ENCODE measurements around the gene DMBT1. TPM values are rescaled to one million over a fixed set of nuclear protein-coding genes. Genes with fewer than 3 reads are reported as not detected.

Gene DMBT1
- total and polyA plus RNA-seq, 2 of the 4 experiments (the other 2 are of a cell fraction): under 0.01 TPM; not detected in 1

GRCh38 chr10:122557516-122557915 is 3.0 kb upstream of the DMBT1 start:
- dilution Hi-C loops (cut with HindIII; ENCODE audit: low sequenced_read_pairs, unreplicated experiment) (no loop called here), intact Hi-C loops (cut with micrococcal nuclease) (no loop called here), in situ Hi-C loops (cut with MboI; ENCODE audit: low sequenced_read_pairs) (no loop called here)
- H4K8ac ChIP-seq (ENCODE audit: low read depth in 2 of 2, low read length in 2 of 2): no peak overlapping the region
- no peaks in the 10 kb centered on the region for H3K79me1 ChIP-seq (ENCODE audit: low read depth in 1 of 2, low read length in 2 of 2)
- no TSS peak for BruUV-seq (replicated peaks)
- no peaks in the 10 kb centered on the region for H4K20me1 ChIP-seq (ENCODE audit: insufficient read depth, low read length)
- no peak overlapping the region for H2BK120ac ChIP-seq (ENCODE audit: low read depth, low read length)
- no peak overlapping the region for H3K14ac ChIP-seq (replicated peaks; ENCODE audit: low read depth, low read length)
- no CpG with 5 or more reads among the region's 9 CpGs for WGBS, 2 experiments (ENCODE audit: extremely low coverage in 2 of 2, insufficient read length in 1 of 2)
- H3K4me1 ChIP-seq (ENCODE audit: control insufficient read depth, insufficient read depth, low read length): no peaks in the 10 kb centered on the region
- H3K9me3 ChIP-seq (ENCODE audit: control insufficient read depth, insufficient read depth, low read length): no peaks in the 10 kb centered on the region
- no peak overlapping the region for H2AFZ ChIP-seq (replicated peaks; ENCODE audit: low read length, poor library complexity)
- H3K9me1 ChIP-seq (ENCODE audit: insufficient read depth, low read length): no peaks in the 10 kb centered on the region
- CTCF ChIA-PET: interaction anchor here (0.9 kb wide), 1 partner anchor 8 kb away, joined by 3 read pairs; no protein-coding TSS in a partner anchor
- no peaks in the 10 kb centered on the region for H3K36me3 ChIP-seq (ENCODE audit: control insufficient read depth, insufficient read depth, low read length)
- POLR2A ChIA-PET (ENCODE audit: unreplicated experiment): no interaction called here
- DNase-seq (no peak), ATAC-seq (ENCODE audit: low read depth) (no peak)
- no peak overlapping the region for H3K56ac ChIP-seq (ENCODE audit: extremely low read depth, insufficient read depth, low read length)
- H4K5ac ChIP-seq (ENCODE audit: low read depth, low read length): no peak overlapping the region
- no peak overlapping the region for H3K27ac ChIP-seq (ENCODE audit: insufficient read depth, low read length)
- no peak for TF ChIP-seq SMC3 (IDR thresholded peaks at IDR 0.05; ENCODE audit: low read depth, low read length)
- no peak for TF ChIP-seq MAZ (IDR thresholded peaks at IDR 0.05; ENCODE audit: borderline replicate concordance, low read depth, low read length)
- no peak for TF ChIP-seq USF2 (IDR thresholded peaks at IDR 0.05; ENCODE audit: low read depth, low read length)
- TF ChIP-seq RCOR1 (IDR thresholded peaks at IDR 0.05; ENCODE audit: insufficient replicate concordance, low read length): no peak
- no peak for TF ChIP-seq CEBPB (IDR thresholded peaks at IDR 0.05; ENCODE audit: low read depth, low read length)
- TF ChIP-seq RAD21 (IDR thresholded peaks at IDR 0.05; ENCODE audit: low read length): no peak
- no peak for TF ChIP-seq CTCF (conservative IDR thresholded peaks at IDR 0.05; ENCODE audit: low read depth, low read length)
- TF ChIP-seq FOS (IDR thresholded peaks at IDR 0.05; ENCODE audit: low read depth, low read length): no peak
- no peak for TF ChIP-seq CHD1 (IDR thresholded peaks at IDR 0.05; ENCODE audit: low read depth, low read length)
- TF ChIP-seq MXI1 (IDR thresholded peaks at IDR 0.05; ENCODE audit: borderline replicate concordance, low read depth, low read length): no peak
- TF ChIP-seq POLR2A (IDR thresholded peaks at IDR 0.05; ENCODE audit: low read depth, low read length): no peak
- no peak for TF ChIP-seq NFE2L2 (IDR thresholded peaks at IDR 0.05; ENCODE audit: low read depth, low read length)
- TF ChIP-seq MAFK (IDR thresholded peaks at IDR 0.05; ENCODE audit: low read depth, low read length): no peak
- TF ChIP-seq ELK1 (IDR thresholded peaks at IDR 0.05; ENCODE audit: borderline replicate concordance, low read depth, low read length): no peak
- no peak for TF ChIP-seq BHLHE40 (IDR thresholded peaks at IDR 0.05; ENCODE audit: low read depth, low read length)
- no peak overlapping the region for H3K9ac ChIP-seq (ENCODE audit: low read depth, low read length)
- no peak overlapping the region for H2BK20ac ChIP-seq (ENCODE audit: low read depth, low read length)
- no peak overlapping the region for H3K4me3 ChIP-seq (ENCODE audit: insufficient read depth, low read depth, low read length)
- H2BK15ac ChIP-seq (ENCODE audit: low read depth, low read length): no peak overlapping the region
- H3K27me3 ChIP-seq (ENCODE audit: control insufficient read depth, insufficient read depth, low read length): peaks cover 24% of the 10 kb centered on the region
- H4K91ac ChIP-seq (ENCODE audit: insufficient read depth, low read depth, low read length): no peak overlapping the region
- H3K23ac ChIP-seq (ENCODE audit: low read depth, low read length): no peak overlapping the region
- no peak overlapping the region for H3K4me2 ChIP-seq (ENCODE audit: low read depth, low read length)
- H2BK5ac ChIP-seq (ENCODE audit: low read depth, low read length, poor library complexity, severe bottlenecking): no peak overlapping the region
- no peak overlapping the region for H3K18ac ChIP-seq (ENCODE audit: low read depth, low read length)
- no peak overlapping the region for H3K4ac ChIP-seq (ENCODE audit: low read depth, low read length)
- no peak overlapping the region for H2AK5ac ChIP-seq (ENCODE audit: low read depth, low read length)
- no peak overlapping the region for H2AK9ac ChIP-seq (replicated peaks; ENCODE audit: low read depth, low read length, poor library complexity)

All from IMR-90 (cell line).